GM19452 (cell line): ENCODE measurements around the gene ARV1.

ENCODE experiments used
- ATAC-seq: cut with Tn5 transposase; IDR thresholded peaks from one replicate; pipeline ENCODE4 v1.9.1; 2021; ENCODE audit not compliant: unreplicated experiment

The ARV1 gene

DNA sequence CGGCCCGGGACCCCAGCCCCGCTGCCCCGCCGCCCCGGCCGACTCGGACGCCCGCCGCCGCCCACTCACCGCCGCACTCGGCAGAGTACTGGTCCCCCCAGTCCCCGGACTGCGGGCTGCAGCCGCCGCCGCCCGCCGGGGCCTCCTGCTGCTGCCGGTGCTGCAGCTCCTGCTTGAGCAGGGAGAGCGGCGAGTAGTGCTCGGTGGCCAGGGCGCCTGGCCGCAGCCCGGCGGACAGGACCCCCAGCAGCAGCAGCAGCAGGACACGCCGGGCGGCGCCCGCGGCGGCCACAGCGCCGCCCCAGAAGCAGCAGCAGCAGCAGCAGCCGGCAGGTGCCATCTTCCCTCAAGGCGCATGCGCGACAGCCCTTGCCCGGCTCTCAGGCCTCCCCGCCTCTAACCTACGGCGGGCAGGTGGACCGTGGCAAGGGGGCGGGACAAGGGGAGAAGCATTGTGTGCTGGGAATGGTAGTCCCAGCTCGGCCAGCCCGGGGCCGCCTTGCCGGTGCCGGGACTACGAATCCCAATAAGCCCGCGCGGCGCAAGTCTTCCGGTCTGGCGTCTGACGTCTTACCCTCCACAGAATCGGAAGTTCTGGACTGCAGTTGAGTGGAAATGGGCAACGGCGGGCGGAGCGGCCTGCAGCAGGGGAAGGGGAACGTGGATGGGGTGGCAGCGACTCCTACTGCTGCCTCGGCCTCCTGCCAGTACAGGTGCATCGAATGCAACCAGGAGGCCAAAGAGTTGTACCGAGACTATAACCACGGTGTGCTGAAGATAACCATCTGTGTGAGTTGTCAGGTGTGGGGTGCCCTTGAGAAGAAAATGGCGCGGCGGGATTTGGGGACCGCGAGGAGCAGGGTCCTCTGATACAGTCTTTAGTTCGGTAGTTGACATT is at the start of gene ARV1, which contains the start of gene TTC13:
TSS of gene ARV1 (plus strand) at position 604 of the 898 bp plus-strand sequence. CDS start at position 616, 12 bp downstream.
TSS of gene TTC13 (minus strand) at position 371 of the 898 bp plus-strand sequence. CDS start at position 340, 31 bp downstream.
- peak; percentile 90 for ATAC-seq

- ATAC-seq, result no peak
Observed at GRCh38 chr1:230930986-230931385, 47.9 kb upstream of the ARV1 start.

DNA sequence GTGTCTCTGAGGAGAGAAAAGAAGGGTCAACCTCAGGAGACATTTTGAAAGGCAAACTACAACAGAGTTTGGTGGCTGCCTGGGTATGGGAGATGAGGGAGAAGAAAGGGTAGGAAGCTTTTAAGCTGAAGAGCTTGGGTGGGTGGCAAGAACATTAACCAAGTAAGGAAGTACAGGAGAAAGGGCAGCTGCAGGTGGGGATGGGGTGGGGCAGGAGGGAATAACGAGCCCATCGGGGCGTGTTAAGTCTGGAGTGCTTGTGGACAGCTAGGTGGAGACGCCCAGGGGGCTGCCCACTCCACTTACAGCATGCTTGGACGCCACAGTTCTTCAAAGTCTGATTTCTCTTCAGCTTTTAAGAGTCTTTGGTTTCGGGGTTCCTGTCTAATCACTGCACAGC is 43.0 kb upstream of the ARV1 start:
- no peak for ATAC-seq

DNA sequence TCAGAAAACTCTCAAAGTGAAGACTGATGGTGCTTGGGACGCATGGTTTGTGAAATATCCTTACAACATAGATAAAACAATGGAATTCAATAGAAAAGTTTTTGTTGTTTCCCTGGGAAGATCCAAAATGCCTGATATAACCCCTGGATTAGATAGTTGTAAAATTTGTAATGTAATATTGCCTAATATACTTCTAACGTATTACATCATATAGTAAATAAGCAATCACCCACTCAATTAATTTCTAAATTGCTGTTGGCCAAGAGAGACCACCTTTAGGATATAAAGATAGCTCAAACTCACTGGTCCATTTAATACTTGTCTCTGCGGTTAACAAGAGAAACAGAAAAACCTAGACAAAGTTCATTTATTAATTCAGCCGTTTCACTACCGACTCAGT is 42.4 kb upstream of the ARV1 start:
- no peak for ATAC-seq

DNA sequence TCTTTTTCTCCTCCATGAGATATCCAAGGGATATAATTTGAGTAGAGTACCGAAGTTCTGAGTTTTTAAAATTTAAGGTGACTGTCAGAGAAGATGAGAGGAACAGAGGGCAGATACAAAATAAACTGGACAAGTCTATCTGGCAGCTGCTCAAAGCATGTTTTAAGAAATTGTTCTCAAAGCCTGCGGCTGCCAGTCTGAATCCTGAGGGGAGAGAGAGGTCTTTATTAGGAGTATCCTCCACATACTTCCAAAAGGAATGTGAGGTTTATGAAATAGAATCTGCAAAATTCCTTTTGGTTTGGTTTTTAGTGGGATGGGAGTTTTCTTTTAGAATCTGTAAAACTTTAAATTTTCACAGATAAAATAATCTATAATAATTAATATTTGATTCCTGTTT is 41.5 kb upstream of the ARV1 start:
- ATAC-seq, result no peak

GRCh38 chr1:230938924-230939368 is 39.9 kb upstream of the ARV1 start:
- ATAC-seq, result no peak

DNA sequence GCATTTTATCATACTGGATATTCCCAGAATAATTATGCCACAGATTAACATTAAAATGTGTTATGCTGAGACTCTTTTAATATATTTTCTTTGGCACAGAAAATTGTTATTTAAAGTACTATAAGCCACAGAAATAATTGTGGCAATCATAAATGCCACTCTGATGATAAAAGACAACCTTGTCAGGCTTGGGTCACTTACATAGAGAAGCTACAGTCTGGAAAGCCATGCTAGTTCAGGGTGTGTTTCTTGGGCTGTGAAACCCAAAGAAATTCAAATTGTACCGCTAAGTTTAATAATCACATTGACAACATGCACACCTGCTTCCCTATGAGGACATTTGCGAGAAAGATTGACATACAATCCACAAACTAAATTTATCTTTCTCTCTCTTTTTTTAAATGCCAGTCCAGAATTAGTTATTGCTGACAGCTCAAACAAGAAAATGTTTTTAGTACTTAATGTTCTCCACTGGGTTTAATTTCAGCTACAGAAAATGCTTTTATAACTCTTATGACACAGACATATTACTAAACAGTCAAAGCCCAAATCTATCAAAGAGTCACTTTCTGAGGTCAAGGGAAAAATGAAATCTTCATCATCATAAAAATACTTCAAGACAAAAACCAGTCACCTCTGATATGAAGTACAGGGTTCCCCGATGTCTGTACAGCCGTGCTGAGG is 38.9 kb upstream of the ARV1 start:
- no peak for ATAC-seq

DNA sequence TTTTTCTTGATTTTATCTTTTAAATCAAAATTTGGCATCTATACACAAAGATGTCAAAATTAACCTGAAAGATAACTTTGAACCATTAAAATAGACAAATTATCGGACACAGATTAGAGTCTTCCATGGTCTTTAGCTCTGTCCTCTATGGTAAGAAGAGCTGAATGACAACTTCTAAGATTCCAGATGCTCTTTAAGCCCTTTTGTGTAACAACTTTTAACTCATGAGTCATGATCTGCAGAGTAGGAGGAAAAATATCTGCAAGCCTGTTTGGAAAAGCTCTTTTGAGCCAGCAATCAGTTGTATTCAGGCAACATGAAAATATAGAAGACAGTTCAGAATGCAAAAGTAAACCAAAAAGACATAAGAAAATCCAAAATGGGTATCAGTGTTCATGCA is 38.0 kb upstream of the ARV1 start:
- ATAC-seq, result no peak

- no peak for ATAC-seq
Observed at GRCh38 chr1:230943048-230943593, 35.8 kb upstream of the ARV1 start.

- no peak for ATAC-seq
Observed at GRCh38 chr1:230948301-230948700, 30.6 kb upstream of the ARV1 start.

DNA sequence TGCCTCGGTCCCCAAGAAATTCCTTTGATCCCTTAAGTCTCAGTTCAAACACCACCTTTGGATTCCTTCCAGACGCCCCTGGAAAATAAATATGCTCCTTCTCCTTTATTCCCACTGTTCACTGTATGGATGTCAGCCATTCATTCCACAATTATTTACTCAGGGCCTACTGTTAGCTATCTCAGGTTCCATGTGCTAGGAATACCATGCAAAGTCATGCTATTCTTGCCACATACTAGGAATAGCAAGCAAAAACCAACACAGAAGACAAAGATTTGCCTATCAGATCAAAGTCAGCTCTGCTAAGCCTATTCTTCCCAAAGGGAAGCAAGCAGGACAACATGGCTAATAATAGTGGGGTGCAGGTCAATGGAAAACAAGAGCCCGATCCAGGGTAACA is 30.0 kb upstream of the ARV1 start:
- ATAC-seq, result no peak

DNA sequence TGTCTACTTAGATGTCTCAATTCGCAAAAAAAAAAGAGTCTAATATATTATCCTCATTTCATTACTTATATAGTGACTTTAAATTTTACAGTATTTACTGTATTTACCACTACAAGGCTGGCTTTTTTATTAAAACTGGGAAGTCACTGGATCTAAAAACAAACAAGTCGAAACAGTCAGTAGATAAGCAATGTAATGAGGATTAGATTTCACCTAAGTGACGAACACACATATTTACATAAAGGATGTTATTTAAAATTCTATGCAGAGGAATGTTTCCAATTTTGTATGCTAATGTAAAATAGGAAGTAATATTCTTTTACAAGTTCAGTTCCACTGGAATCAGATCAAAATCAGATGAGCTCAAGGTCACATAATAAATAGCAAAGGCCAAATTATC is 28.5 kb upstream of the ARV1 start:
- no peak for ATAC-seq

DNA sequence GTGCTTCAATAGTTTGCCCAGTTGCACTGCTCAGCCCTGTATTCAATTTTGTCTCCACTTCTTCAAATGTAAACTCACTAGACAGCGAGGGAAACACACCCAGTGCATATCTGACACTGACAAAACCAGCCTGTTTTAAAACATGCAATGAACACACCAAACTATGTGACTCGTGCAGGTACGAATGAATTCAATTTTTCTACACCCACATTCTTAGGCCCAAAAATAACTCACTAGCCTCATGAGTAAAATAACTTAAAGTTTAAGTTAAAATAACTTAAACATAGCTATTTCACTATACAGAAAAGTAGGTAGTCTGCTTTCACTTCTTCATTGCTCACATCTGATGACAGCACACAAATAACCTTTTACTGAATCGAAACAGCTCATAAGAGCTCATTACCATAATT is 21.3 kb upstream of the ARV1 start:
- ATAC-seq, result peak; percentile 69

DNA sequence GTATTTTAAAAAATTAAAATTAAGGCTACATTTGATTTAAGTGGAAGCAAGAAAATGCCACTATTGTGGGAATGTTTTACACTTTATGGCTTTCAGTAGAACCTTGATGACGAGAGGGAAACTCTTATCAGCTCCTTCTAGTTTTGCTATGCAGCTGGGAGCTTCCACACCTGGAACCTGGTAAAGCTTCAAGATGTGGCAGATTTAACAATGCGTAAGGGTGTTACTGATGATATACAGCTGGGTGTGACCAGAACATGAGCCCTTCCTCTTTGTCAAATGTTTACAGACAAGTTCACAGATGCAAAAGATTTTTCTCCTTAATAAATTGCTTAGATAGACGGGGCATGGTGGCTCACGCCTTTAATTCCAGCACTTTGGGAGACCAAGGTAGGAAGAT is 20.5 kb upstream of the ARV1 start:
- ATAC-seq, result no peak

DNA sequence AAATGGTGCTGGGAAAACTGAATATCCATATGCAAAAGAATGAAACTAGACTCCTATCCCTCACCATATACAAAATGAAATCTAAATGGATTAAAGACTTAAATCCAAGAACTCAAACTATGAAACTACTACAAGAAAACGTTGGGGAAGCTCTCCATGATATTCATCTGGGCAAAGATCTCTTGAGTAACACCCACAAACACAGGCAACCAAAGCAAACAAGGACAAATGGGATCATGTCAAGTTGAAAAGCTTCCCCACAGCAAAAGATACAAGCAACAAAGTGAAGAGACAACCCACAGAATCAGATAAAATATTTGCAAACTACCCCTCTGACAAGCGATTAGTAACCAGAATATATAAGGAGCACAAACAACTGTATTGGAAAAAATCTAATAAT is 14.0 kb upstream of the ARV1 start:
- ATAC-seq, result no peak

GRCh38 chr1:230965535-230965934 is 13.4 kb upstream of the ARV1 start:
- no peak for ATAC-seq

- no peak for ATAC-seq
Observed at GRCh38 chr1:230966358-230966873, 12.5 kb upstream of the ARV1 start.

- ATAC-seq, result no peak
Observed at GRCh38 chr1:230970432-230970831, 8.5 kb upstream of the ARV1 start.

- ATAC-seq, result no peak
Observed at GRCh38 chr1:230971771-230972170, 7.1 kb upstream of the ARV1 start.

- ATAC-seq, result peak; percentile 82
Observed at GRCh38 chr1:230972855-230973271, 6.0 kb upstream of the ARV1 start.

- no peak for ATAC-seq
Observed at GRCh38 chr1:230975636-230976035, 3.3 kb upstream of the ARV1 start.

DNA sequence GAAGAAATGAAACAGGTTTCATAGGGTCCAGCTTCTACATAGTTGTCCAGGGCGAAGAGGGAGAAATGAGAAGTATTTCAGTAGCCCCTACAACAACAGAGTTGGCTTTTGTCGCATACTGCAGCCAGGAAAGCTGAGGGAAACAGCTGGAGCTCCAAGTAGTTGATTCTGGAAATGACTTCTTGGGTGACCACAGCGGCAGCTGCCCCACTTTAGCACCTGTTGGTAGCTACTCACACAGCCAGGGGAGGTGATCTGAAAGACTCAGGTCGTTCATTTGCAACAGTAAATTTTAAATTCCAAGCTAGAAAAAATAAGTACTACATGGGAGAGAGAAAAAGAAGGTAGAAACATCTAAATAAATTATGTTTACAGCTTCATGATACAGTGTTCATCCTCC is 2.5 kb upstream of the ARV1 start:
- no peak for ATAC-seq
